ENCODE measurements around the gene ADAM23. TPM values are rescaled to one million over a fixed set of nuclear protein-coding genes. Genes with fewer than 3 reads are reported as not detected.

ADAM23 gene
- total RNA-seq, 1 donor: under 0.01 TPM

DNA sequence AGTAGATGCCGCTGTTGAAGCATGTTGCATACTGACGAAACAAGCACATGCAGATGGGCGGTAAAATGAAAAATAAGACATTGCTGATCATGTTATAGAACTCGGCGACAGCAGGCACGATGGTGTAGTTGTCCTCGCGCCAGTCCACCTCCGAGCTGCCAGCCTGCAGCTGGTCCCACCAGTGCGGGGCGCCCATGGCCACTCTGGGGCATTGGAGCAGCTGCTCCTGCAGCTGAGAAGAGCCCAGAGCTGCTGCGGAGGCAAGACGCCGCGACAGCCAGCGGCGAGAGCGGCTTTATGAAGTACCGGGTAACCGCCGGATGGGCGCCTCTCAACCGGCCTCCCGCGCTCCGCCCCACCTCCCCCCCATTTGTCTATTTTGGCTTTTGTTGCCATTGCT is 32.6 kb upstream of the ADAM23 start:
- Histone ChIP-seq H4K20me1 (ENCODE audit: insufficient read depth, low read length) (no peaks in the 10 kb centered on the region), H3K4me3 (ENCODE audit: insufficient read depth, low read length) (no peak overlapping the region), H3K27me3 (ENCODE audit: insufficient read depth, low read length) (no peaks in the 10 kb centered on the region), H3K79me2 (ENCODE audit: insufficient read depth, low read length) (no peaks in the 10 kb centered on the region), H3K4me1 (ENCODE audit: insufficient read depth, low read length) (no peaks in the 10 kb centered on the region), H3K27ac (ENCODE audit: low read depth, low read length) (no peak overlapping the region), H2AFZ (ENCODE audit: low read length) (no peak overlapping the region), H3K4me2 (ENCODE audit: insufficient read depth, low read length) (no peak overlapping the region), H3K36me3 (ENCODE audit: insufficient read depth, low read length) (no peaks in the 10 kb centered on the region), H3K9me3 (ENCODE audit: low read depth, low read length) (no peaks in the 10 kb centered on the region)
- DNase-seq (ENCODE audit: insufficient read length, low spot score, missing footprints): no peak
- TF ChIP-seq, protein P1, sequence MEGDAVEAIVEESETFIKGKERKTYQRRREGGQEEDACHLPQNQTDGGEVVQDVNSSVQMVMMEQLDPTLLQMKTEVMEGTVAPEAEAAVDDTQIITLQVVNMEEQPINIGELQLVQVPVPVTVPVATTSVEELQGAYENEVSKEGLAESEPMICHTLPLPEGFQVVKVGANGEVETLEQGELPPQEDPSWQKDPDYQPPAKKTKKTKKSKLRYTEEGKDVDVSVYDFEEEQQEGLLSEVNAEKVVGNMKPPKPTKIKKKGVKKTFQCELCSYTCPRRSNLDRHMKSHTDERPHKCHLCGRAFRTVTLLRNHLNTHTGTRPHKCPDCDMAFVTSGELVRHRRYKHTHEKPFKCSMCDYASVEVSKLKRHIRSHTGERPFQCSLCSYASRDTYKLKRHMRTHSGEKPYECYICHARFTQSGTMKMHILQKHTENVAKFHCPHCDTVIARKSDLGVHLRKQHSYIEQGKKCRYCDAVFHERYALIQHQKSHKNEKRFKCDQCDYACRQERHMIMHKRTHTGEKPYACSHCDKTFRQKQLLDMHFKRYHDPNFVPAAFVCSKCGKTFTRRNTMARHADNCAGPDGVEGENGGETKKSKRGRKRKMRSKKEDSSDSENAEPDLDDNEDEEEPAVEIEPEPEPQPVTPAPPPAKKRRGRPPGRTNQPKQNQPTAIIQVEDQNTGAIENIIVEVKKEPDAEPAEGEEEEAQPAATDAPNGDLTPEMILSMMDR (IDR thresholded peaks at IDR 0.05; ENCODE audit: extremely low read depth, low read depth, low read length): no peak

DNA sequence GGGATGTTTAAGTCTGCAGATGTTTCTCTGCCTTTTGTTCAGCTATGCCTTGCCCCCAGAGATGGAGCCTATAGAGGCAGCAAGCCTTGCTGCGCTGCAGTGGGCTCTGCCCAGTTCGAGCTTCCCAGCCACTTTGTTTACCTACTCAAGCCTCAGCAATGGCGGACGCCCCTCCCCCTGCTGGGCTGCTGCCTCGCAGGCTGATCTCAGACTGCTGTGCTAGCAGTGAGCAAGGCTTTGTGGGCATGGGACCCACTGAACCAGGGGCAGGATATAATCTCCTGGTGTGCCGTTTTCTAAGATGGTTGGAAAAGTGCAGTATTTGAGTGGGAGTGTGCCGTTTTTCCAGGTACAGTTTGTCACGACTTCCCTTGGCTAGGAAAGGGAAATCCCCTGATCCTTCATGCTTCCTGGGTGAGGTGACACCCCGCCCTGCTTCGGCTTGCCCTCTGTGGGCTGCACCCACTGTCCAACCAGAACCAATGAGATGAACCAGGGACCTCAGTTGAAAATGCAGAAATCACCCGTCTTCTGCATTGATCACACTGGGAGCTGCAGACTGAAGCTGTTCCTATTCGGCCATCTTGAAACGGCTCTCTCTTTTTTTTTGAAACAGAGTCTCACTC is 27.6 kb upstream of the ADAM23 start:
- TF ChIP-seq, protein P1 (IDR thresholded peaks at IDR 0.05; ENCODE audit: extremely low read depth, low read depth, low read length): no peak
- Histone ChIP-seq H3K4me2 (ENCODE audit: insufficient read depth, low read length) (no peak overlapping the region), H2AFZ (ENCODE audit: low read length) (no peak overlapping the region), H3K79me2 (ENCODE audit: insufficient read depth, low read length) (no peaks in the 10 kb centered on the region), H3K27me3 (ENCODE audit: insufficient read depth, low read length) (no peaks in the 10 kb centered on the region), H4K20me1 (ENCODE audit: insufficient read depth, low read length) (no peaks in the 10 kb centered on the region), H3K36me3 (ENCODE audit: insufficient read depth, low read length) (no peaks in the 10 kb centered on the region), H3K27ac (ENCODE audit: low read depth, low read length) (no peak overlapping the region), H3K4me1 (ENCODE audit: insufficient read depth, low read length) (no peaks in the 10 kb centered on the region), H3K4me3 (ENCODE audit: insufficient read depth, low read length) (no peak overlapping the region), H3K9me3 (ENCODE audit: low read depth, low read length) (no peaks in the 10 kb centered on the region)
- DNase-seq (ENCODE audit: insufficient read length, low spot score, missing footprints): no peak

DNA sequence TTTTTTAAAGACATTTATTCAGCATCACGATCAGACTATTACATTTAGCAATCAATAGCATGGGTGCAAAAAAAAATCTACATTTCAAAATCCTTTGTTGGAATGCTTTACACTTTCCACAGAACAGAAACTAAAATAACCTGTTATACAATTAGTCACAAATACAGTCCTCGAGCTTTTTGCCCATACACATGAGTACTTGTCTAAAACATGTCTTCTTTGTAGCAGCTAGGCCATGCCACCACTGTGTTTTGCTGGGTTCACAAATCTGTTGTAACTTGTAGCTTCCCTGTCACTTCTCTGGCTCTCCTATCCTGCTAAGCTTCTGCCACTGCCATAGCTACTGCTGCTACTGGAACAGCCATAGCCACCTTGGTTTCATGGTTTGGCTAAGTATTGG is 24.4 kb upstream of the ADAM23 start:
- TF ChIP-seq, protein P1 (IDR thresholded peaks at IDR 0.05; ENCODE audit: extremely low read depth, low read depth, low read length): no peak
- no peak overlapping the region for H3K4me2 ChIP-seq (ENCODE audit: insufficient read depth, low read length)
- H4K20me1 ChIP-seq (ENCODE audit: insufficient read depth, low read length): no peaks in the 10 kb centered on the region
- DNase-seq (ENCODE audit: insufficient read length, low spot score, missing footprints): no peak
- H3K4me3 ChIP-seq (ENCODE audit: insufficient read depth, low read length): no peak overlapping the region
- no peaks in the 10 kb centered on the region for H3K79me2 ChIP-seq (ENCODE audit: insufficient read depth, low read length)
- H3K27me3 ChIP-seq (ENCODE audit: insufficient read depth, low read length): no peaks in the 10 kb centered on the region
- H3K9me3 ChIP-seq (ENCODE audit: low read depth, low read length): no peaks in the 10 kb centered on the region
- no peak overlapping the region for H3K27ac ChIP-seq (ENCODE audit: low read depth, low read length)
- no peaks in the 10 kb centered on the region for H3K4me1 ChIP-seq (ENCODE audit: insufficient read depth, low read length)
- no peaks in the 10 kb centered on the region for H3K36me3 ChIP-seq (ENCODE audit: insufficient read depth, low read length)
- H2AFZ ChIP-seq (ENCODE audit: low read length): no peak overlapping the region

DNA sequence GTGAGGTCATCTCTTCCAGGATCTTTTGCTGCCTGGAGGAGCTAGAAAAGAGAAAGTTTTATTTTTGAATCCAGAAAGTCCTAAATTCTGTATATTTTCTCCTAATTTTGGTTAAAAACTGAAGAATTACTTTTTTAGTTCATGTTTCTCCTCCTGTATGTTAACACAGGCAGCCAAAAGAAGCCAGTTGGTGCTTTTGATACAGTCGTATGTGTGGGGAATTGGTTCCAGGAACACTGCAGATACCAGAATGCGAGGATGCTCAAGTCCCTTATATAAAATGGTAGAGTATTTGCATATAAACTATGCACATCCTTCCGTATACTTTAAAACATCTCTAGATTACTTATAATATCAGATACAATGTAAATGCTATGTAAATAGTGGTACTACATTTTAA is 22.6 kb upstream of the ADAM23 start:
- no peak for DNase-seq (ENCODE audit: insufficient read length, low spot score, missing footprints)
- H3K9me3 ChIP-seq (ENCODE audit: low read depth, low read length): no peaks in the 10 kb centered on the region

More for the DNA sequence above, 22.6 kb upstream of the ADAM23 start:
- no peak overlapping the region for H3K4me3 ChIP-seq (ENCODE audit: insufficient read depth, low read length)
- H3K36me3 ChIP-seq (ENCODE audit: insufficient read depth, low read length): no peaks in the 10 kb centered on the region
- H3K27ac ChIP-seq (ENCODE audit: low read depth, low read length): no peak overlapping the region
- no peak overlapping the region for H2AFZ ChIP-seq (ENCODE audit: low read length)
- H3K4me2 ChIP-seq (ENCODE audit: insufficient read depth, low read length): no peak overlapping the region
- no peaks in the 10 kb centered on the region for H3K4me1 ChIP-seq (ENCODE audit: insufficient read depth, low read length)
- H3K27me3 ChIP-seq (ENCODE audit: insufficient read depth, low read length): no peaks in the 10 kb centered on the region
- no peaks in the 10 kb centered on the region for H4K20me1 ChIP-seq (ENCODE audit: insufficient read depth, low read length)
- H3K79me2 ChIP-seq (ENCODE audit: insufficient read depth, low read length): no peaks in the 10 kb centered on the region
- TF ChIP-seq, protein P1 (IDR thresholded peaks at IDR 0.05; ENCODE audit: extremely low read depth, low read depth, low read length): no peak
